ENCODE measurements around the gene GLYATL1B. TPM values are rescaled to one million over a fixed set of nuclear protein-coding genes. Genes with fewer than 3 reads are reported as not detected.
"Not testable (repeated sequence)": the region's sequence is repeated elsewhere in the genome, so short reads cannot be mapped to it uniquely, and the experiment has no call there.

Gene GLYATL1B
- total and polyA plus RNA-seq, 4 donors: not detected

DNA sequence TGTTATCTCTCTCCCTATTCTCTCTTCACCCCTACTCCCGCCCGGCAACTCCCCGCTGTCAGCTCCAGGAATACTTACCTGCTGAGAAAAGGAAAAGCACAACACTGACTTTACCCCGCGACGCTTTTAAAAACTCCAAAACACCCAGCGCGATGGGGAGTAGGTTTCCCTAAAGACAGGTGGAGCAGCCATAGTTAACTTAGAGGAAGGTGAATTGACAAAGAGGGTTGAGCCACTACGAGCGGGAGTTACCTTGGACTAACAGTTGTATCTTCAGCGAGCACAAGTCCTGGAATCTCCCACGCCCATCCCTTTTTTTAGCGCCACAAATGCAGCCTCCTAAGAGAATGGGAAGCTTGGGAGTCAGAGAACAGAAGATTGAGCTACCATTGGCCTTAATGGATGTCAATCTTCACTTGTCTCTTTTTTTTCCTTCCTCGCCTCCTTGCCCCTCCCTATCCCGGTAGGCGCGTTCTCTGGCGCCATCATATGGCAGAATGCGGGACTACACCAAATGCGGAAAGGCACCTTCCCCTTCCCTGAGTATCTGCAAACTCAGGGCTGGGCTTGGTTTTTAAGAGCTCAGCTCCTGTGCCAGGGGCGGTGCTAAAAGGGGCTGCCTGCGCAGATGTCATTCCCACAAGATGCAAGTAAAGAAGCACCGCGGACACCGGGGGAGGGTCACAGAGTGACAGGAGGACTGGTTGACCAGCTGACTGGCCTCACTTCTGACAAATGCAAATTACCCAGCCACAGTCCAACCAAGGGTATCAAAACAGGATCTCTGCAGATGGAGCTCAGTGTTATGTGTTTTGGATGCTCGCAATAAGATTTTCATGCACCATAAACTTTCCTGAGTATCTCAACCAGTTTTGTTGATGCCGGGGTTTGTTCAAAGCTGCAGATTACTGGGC lies 27.7 kb upstream of the GLYATL1B start:
- H3K4me1 ChIP-seq (ENCODE audit: control insufficient read depth in 4 of 4, insufficient read depth in 4 of 4, low read length in 3 of 4); H3K36me3 ChIP-seq (ENCODE audit: control insufficient read depth in 4 of 4, insufficient read depth in 3 of 4, low read depth in 1 of 4, low read length in 3 of 4); H3K27me3 ChIP-seq (ENCODE audit: control insufficient read depth in 4 of 4, insufficient read depth in 4 of 4, low read length in 3 of 4); H3K27ac ChIP-seq (ENCODE audit: low read depth in 1 of 2, low read length in 2 of 2); H3K9me3 ChIP-seq (ENCODE audit: control insufficient read depth in 4 of 4, low read length in 3 of 4): not testable (repeated sequence)
- Histone ChIP-seq H3K9ac (ENCODE audit: low read depth in 1 of 2, low read length in 2 of 2) (peak overlapping the region in 1 of 2 donors; percentile 17), H3K4me3 (ENCODE audit: low read depth in 1 of 3, low read length in 3 of 3) (peak overlapping the region; percentile 7 to 59 (median 32))
- WGBS: 8% methylated on average over 27 of the region's 27 CpGs
- TF ChIP-seq RXRA (IDR thresholded peaks at IDR 0.05): peak; percentile 13 to 42
- peak; percentile 64 for TF ChIP-seq YY1 (IDR thresholded peaks at IDR 0.05)
- peak; percentile 97 to 99 for TF ChIP-seq RAD21 (IDR thresholded peaks at IDR 0.05)
- peak; percentile 12 for TF ChIP-seq SP1 (IDR thresholded peaks at IDR 0.05)
- peak; percentile 96 for TF ChIP-seq CTCF (IDR thresholded peaks at IDR 0.05; ENCODE audit: low read depth, low read length, missing input control)
- DNase-seq (ENCODE audit: low spot score): peak; percentile 85

GRCh38 chr11:59060096-59060495 lies 26.0 kb upstream of the GLYATL1B start:
- H3K4me1 ChIP-seq (ENCODE audit: control insufficient read depth in 4 of 4, insufficient read depth in 4 of 4, low read length in 3 of 4); DNase-seq (ENCODE audit: low spot score): not testable (repeated sequence)
- 63% methylated on average over 3 of the region's 3 CpGs for WGBS

DNA sequence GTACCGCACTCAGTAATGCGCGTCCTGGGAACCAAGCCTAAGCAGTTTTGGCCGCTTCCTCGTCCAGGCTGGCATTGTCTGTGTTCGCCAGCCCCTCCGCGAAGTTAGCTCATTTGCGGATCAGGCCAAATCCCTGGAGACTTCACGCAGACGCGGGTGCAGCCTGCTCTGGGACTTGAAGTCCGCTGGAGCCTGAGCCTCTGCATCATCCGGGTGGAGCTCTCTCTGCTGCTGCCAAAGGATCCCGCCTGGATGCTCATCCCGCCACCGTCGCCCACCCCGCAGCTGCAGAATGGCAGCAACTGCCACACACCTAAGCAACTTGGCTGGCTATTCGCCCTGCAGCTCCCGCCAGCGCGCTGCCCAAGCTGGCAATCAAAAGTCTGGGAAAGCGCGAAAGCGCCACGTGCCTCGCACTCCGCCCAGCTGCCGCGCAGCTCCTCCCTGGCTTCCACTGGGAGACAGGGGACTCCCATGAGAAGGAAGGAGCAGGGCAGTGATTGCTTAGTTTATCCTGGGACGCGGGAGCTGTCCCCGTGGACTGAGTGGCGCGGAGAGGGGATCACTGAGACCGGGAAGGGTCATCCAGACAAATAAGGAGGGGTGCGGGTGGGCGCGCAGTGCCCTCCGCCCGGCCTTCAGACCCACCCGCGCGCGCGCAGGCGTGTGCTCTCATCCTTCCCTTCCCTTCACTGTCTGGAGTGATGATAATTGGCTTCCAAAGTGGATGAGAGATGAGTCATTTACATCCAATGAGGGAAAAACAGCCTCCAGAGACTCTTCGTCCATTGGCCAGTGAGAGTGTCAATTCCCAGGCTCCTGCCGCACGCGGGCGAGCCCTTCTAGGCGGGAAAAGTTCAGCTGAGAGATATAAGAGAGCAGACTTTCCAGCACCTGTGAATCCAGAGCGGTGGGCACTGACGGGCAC lies 23.2 kb upstream of the GLYATL1B start:
- Histone ChIP-seq H3K4me1 (ENCODE audit: control insufficient read depth in 4 of 4, insufficient read depth in 4 of 4, low read length in 3 of 4) (peaks cover 0 to 4% (median 1%) of the 10 kb centered on the region in 4 donors), H3K9ac (ENCODE audit: low read depth in 1 of 2, low read length in 2 of 2) (no peak overlapping the region), H3K36me3 (ENCODE audit: control insufficient read depth in 4 of 4, insufficient read depth in 3 of 4, low read depth in 1 of 4, low read length in 3 of 4) (no peaks in the 10 kb centered on the region), H3K9me3 (ENCODE audit: control insufficient read depth in 4 of 4, low read length in 3 of 4) (no peaks in the 10 kb centered on the region), H3K27ac (ENCODE audit: low read depth in 1 of 2, low read length in 2 of 2) (no peak overlapping the region), H3K4me3 (ENCODE audit: low read depth in 1 of 3, low read length in 3 of 3) (no peak overlapping the region), H3K27me3 (ENCODE audit: control insufficient read depth in 4 of 4, insufficient read depth in 4 of 4, low read length in 3 of 4) (peaks cover 0 to 13% (median 2%) of the 10 kb centered on the region in 4 donors)
- no peak for TF ChIP-seq SP1 (IDR thresholded peaks at IDR 0.05)
- DNase-seq (ENCODE audit: low spot score): no peak
- 46% methylated on average over 56 of the region's 56 CpGs for WGBS

More at GRCh38 chr11:59060096-59060495, 26.0 kb upstream of the GLYATL1B start:
- H3K9ac ChIP-seq (ENCODE audit: low read depth in 1 of 2, low read length in 2 of 2); H3K36me3 ChIP-seq (ENCODE audit: control insufficient read depth in 4 of 4, insufficient read depth in 3 of 4, low read depth in 1 of 4, low read length in 3 of 4); H3K27ac ChIP-seq (ENCODE audit: low read depth in 1 of 2, low read length in 2 of 2); H3K4me3 ChIP-seq (ENCODE audit: low read depth in 1 of 3, low read length in 3 of 3); H3K9me3 ChIP-seq (ENCODE audit: control insufficient read depth in 4 of 4, low read length in 3 of 4): not testable (repeated sequence)
- peaks cover 0 to 13% (median 2%) of the 10 kb centered on the region in 4 donors for H3K27me3 ChIP-seq (ENCODE audit: control insufficient read depth in 4 of 4, insufficient read depth in 4 of 4, low read length in 3 of 4)

- DNase-seq (ENCODE audit: low spot score); H3K27ac ChIP-seq (ENCODE audit: low read depth in 1 of 2, low read length in 2 of 2); H3K4me3 ChIP-seq (ENCODE audit: low read depth in 1 of 3, low read length in 3 of 3); H3K9me3 ChIP-seq (ENCODE audit: control insufficient read depth in 4 of 4, low read length in 3 of 4); H3K36me3 ChIP-seq (ENCODE audit: control insufficient read depth in 4 of 4, insufficient read depth in 3 of 4, low read depth in 1 of 4, low read length in 3 of 4); H3K4me1 ChIP-seq (ENCODE audit: control insufficient read depth in 4 of 4, insufficient read depth in 4 of 4, low read length in 3 of 4); H3K9ac ChIP-seq (ENCODE audit: low read depth in 1 of 2, low read length in 2 of 2): not testable (repeated sequence)
- 73% methylated on average over 14 of the region's 14 CpGs for WGBS
- H3K27me3 ChIP-seq (ENCODE audit: control insufficient read depth in 4 of 4, insufficient read depth in 4 of 4, low read length in 3 of 4): peaks cover 0 to 13% (median 3%) of the 10 kb centered on the region in 4 donors
These were observed 21.9 kb upstream of the GLYATL1B start for GRCh38 chr11:59063996-59064727.
